NCI-H1048 (cell line): Measurements from ENCODE around the gene CEMIP.
"Not testable (repeated sequence)": the region's sequence is repeated elsewhere in the genome, so short reads cannot be mapped to it uniquely, and the experiment has no call there.

Experiments used
- DNase-seq: peaks from one replicate; lab custom pipeline; 2025; lab: John Stamatoyannopoulos, UW

The CEMIP gene

GRCh38 chr15:80953001-80953952, 174.1 kb downstream of the CEMIP start:
- no peak for DNase-seq

- no peak for DNase-seq
Measured at GRCh38 chr15:80953953-80954778, 175.0 kb downstream of the CEMIP start.

GRCh38 chr15:80955571-80956452, 176.6 kb downstream of the CEMIP start:
- DNase-seq, result not testable (repeated sequence)

- DNase-seq, result no peak
Measured at GRCh38 chr15:80957556-80957955, 178.4 kb downstream of the CEMIP start.

- no peak for DNase-seq
Measured at GRCh38 chr15:80957976-80958375, 178.8 kb downstream of the CEMIP start.

GRCh38 chr15:80958818-80959495, 179.8 kb downstream of the CEMIP start:
- DNase-seq, result no peak

- not testable (repeated sequence) for DNase-seq
Measured at GRCh38 chr15:80965454-80965853, 186.3 kb downstream of the CEMIP start.

- no peak for DNase-seq
Measured at GRCh38 chr15:80966431-80967197, 187.4 kb downstream of the CEMIP start.

GRCh38 chr15:80967451-80967850, 188.3 kb downstream of the CEMIP start:
- DNase-seq, result no peak

- DNase-seq, result no peak
Measured at GRCh38 chr15:80967991-80968510, 188.9 kb downstream of the CEMIP start.

- DNase-seq, result no peak
Measured at GRCh38 chr15:80969316-80969715, 190.1 kb downstream of the CEMIP start.

- peak; percentile 46 for DNase-seq
Measured at GRCh38 chr15:80970018-80970657, 191.0 kb downstream of the CEMIP start.

GRCh38 chr15:80970658-80971057, 191.5 kb downstream of the CEMIP start:
- DNase-seq, result no peak

- no peak for DNase-seq
Measured at GRCh38 chr15:80971143-80971542, 192.0 kb downstream of the CEMIP start.

- DNase-seq, result no peak
Measured at GRCh38 chr15:80972276-80972675, 193.1 kb downstream of the CEMIP start.

- no peak for DNase-seq
Measured at GRCh38 chr15:80974914-80975313, 195.7 kb downstream of the CEMIP start.

- no peak for DNase-seq
Measured at GRCh38 chr15:80976851-80977250, 197.7 kb downstream of the CEMIP start.

GRCh38 chr15:80977627-80978036, 198.5 kb downstream of the CEMIP start:
- DNase-seq, result peak; percentile 13

GRCh38 chr15:80978685-80979329, 199.6 kb downstream of the CEMIP start:
- no peak for DNase-seq
